HG03469 (cell line): ENCODE measurements around the gene POMP.
A peak's percentile ranks its signal among the peaks of the same experiment; 100 is the strongest.
"Not testable (repeated sequence)": the region's sequence is repeated elsewhere in the genome, so short reads cannot be mapped to it uniquely, and the experiment has no call there.

Experiments used
- ATAC-seq: cut with Tn5 transposase; IDR thresholded peaks from one replicate; pipeline ENCODE4 v1.9.1; 2021; ENCODE audit warnings: mild to moderate bottlenecking, moderate library complexity, moderate number of reproducible peaks; ENCODE audit not compliant: unreplicated experiment

POMP gene

DNA sequence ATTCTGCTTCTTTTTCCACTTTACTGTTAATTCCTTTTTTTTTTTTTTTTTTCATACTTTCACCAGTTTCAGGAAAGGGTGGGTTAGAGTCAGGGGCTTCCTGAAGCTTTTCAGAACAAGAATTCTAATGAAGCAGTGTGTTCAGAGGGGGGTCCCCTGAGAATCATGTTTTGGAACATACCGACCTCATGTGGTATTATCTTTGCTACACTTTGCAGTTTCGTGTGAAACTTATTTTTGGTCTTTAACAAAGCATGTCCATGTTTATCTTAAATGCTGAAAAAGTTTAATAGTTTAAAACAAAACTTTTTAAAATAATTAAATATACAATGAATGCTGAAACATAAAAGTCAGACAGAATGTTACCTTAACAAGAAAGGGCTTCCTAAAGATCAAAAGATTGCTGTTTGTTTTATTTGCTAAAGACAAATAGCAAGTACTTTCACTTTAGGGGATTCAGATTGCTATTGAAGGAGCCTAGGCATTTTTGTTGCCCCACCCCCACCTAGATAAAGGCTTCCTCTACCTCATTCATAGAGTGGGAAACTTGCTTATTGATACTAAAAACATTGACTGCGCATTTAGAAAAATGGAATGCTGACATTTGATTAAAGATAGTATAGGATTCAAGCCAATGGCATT, 21.1 kb upstream of the POMP start:
- ATAC-seq = peak; percentile 37

GRCh38 chr13:28638756-28639155, 20.2 kb upstream of the POMP start:
- ATAC-seq = no peak

DNA sequence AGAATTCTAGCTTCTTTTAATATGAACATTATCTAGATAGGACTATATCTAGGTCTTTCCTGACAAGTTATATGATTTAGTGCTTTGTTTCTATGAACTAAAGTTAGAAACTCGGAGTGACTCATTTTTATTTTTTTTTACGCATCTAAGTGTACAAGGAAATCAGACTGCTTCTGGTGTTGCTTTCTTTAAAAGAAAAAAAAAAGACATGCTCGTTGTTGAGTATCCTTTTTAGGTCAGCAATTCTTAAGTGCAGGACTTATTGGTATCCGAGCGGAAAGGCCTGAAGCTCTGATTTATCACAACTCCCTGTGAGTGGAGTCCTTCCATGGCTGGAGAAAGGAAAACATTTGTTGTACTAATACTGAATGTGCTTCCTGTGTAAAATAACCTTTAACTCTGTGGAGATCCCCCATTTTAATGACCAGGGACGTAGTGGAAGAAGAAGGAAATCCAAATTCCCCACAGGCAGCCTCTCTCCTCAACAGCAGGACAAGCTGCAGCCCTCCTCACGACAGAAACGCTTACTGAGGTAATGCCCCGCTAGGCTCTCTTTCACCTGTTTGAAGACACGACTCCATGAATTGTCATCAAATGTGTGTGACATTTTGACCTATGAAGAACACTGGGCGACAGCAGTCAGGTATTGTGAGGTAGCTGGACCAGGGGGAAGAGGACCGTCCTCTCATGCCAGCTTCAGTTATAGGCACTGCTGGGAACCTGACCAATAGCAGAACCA, 17.9 kb upstream of the POMP start:
- ATAC-seq = no peak

DNA sequence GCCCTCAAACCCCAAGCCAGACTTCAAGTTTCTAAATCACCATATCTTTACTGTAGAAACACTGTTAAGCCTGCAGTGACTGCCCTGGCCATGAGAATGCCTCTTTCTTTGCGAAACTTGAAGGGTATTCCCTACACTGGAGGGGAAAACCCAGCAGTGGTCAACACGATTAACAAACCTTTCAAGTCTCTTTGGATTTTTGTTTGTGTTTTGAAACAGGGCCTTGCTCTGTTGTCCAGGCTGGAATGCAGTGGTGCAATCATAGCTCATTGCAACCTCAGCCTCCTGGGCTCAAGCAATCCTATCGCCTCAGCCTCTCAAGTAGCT, 17.4 kb upstream of the POMP start:
- no peak for ATAC-seq

DNA sequence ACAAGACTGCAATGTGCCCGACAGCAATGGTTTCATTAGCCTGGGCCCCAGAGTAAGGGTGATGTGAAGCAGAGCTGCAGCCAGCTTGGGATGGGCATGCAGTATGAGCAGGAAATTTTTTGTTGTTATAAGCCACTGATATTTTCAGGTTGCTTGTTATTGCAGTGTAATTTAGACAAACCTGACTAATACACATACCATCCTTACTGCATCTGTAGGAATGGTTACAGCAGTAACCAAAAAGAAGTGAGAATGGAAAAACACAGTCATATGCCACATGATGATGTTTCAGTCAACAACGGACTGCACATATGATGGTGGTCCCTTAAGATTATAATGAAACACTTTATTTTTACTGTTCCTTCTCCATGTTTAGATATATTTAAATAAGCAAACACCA, 8.6 kb upstream of the POMP start:
- ATAC-seq = no peak

DNA sequence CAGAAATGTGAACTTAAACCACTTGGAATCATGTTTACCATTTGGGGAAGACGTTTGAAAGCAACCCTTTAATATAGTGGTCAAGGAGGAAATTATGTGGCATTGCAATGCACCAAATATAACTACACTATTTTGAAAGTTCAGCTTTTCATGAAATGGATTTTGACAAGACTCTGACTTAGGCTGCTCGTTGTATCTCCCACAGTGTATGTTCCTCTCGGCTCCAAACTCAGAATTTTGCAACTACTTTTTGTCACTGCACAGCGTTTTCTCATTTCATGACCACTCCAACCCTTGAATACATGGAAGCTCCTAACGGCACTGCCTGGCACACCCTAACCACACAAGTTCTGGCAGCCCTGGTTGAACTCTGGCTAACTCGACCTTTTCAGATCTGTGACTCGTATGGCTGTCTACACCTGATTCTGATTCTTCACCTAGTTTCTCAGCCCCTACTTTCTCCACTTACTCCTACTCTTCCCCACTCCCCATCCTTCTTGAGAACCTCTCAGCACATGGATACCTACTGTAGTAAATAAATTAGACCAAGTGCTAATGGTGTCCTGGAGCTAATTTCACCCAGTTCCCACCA, 7.0 kb upstream of the POMP start:
- no peak for ATAC-seq

- ATAC-seq = no peak
Observed at GRCh38 chr13:28653111-28653510, 5.8 kb upstream of the POMP start.

- ATAC-seq = no peak
Observed at GRCh38 chr13:28654276-28654675, 4.7 kb upstream of the POMP start.

GRCh38 chr13:28655561-28655960, 3.4 kb upstream of the POMP start:
- no peak for ATAC-seq

GRCh38 chr13:28657784-28658538, 969 bp upstream of the POMP start:
- ATAC-seq = no peak

DNA sequence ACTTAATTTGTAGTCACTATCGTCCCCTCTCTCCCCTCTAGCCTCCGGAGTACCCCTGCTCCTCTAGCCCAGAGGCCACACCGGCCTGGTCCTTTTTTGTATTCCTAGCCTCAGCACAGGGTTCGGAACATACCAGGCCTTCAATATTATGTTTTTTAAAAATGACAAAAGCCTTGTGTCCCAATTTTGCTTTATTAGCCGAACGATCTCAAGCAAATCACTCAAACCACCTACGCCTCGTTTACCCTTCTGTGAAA, 463 bp upstream of the POMP start:
- ATAC-seq = no peak

DNA sequence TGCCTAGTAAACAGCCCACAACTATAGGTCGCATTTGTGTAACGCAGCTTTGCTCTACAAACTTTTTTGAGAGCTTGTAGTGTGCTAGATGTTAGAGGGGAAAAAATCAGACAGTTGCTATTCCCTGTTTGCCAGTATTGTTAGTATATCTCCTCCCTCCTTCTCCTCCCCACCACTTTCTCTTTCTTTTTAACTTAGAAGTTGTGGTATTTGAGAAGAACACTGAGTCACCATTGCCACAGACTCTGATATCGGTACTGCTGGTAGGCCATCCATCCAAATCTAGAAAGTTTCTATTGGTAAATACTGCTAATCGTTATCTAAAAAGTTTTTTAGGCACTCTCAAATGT, 666 bp downstream of the POMP start:
- ATAC-seq = peak; percentile 18

DNA sequence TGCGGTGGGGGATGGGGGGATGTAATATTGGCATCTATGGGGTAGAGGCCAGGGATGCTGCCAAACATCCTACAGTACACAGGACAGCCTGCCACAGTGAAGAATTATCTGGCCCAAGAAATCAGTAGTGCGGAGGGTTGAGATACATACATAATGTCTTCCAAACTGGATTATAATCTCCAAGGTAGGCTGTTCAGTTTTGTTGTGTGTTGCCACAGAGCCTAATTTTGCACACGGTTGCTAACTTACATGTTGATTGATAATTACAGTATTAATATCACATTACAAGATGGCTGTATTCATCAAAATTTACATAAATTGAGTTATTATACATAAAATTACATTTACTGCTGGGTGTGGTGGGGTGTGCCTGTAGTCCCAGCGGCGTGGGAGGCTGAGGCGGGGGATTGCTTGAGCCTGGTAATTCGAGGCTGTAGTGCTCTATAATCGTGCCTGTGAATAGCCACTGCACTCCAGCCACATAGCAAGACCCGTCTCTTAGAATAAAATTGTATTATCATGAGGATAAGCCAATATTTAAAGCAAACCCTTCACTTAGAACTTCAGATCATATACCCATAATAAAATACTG, 8.1 kb downstream of the POMP start:
- ATAC-seq = no peak

DNA sequence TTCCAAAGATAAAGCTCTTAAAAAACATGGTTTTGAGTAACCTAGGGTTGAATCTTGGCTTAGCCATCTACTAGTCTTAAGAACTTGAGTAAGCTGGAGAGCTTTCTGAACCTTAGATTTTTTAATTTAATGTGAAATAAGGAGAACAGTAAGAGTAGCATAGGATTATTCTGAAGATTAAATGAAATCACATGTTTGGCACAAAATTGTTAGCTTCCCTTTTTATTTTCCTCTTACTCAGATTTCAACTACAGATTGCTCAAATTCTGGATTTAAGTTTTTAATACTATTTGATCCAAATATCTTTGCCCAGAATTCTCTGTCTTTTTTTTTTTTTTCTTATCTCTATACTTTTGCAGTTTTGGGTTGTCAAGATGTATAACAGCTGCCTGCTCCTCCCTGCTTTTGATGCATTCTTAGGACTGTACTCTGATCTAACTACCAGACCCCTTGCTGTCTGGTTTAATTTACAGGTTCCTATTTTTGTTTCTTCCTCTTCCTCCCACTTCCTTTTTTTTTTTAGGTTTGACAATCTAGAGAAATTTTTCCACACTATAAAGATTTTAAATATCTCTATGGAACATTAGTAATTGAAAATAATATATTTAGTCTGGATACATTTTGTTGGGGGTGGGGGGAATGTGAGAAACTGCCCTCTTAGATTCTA, 12.3 kb downstream of the POMP start:
- ATAC-seq = no peak

DNA sequence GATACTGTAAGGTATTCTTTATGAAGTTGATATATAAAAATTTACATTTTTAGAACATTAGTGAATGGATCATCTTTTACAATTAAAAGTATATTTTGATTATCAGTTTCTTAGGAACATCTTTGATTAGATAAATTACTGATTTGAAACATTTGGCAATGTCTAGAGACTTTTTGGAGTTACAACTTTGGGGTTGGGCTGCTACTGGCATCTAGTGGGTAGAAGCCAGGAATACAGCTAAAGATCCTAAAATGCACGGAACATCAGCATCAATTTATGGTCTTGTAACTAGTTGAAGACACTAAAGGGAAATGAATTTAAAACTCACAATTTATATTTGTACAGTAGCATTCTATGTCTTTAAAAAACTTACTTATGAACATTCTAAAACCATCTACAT, 19.9 kb downstream of the POMP start:
- ATAC-seq = no peak

- ATAC-seq = no peak
Observed at GRCh38 chr13:28679628-28680027, 20.7 kb downstream of the POMP start.

- no peak for ATAC-seq
Observed at GRCh38 chr13:28680541-28680940, 21.6 kb downstream of the POMP start.

GRCh38 chr13:28683169-28683568, 24.2 kb downstream of the POMP start:
- ATAC-seq = not testable (repeated sequence)

DNA sequence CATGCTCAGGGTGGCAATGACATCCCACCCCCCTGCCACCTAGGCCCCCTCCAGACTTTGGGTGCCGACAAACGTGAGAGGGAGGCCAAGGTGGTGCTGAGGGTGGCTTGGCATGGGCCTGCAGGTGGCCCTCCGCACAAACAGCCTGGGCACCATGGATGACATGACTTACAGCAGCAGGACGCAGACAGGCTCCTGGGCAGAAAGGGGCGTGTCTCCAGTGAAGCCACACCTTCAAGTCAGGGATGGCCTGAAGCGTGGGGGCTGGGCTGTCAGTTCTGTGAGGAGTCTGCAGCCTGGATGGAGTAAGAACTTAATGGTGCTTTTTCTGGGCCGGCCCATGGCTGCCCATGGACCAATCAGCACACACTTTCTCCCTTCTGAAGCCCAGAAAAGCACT, 25.3 kb downstream of the POMP start:
- no peak for ATAC-seq

GRCh38 chr13:28685114-28685513, 26.2 kb downstream of the POMP start:
- no peak for ATAC-seq

- no peak for ATAC-seq
Observed at GRCh38 chr13:28685892-28686291, 27.0 kb downstream of the POMP start.
